Aorta (tissue), 5 donors: Measurements from ENCODE around the gene VWA5B2. TPM values are rescaled to one million over a fixed set of nuclear protein-coding genes. Genes with fewer than 3 reads are reported as not detected.

Experiments used
- ATAC-seq: fragments of 200-7000 bp; cut with Tn5 transposase; one replicate; pipeline ENCODE4 v1.9.1; 2022; ENCODE audit warnings: moderate library complexity; ENCODE audit not compliant: low FRiP score
- DNase-seq, 2 donors: peaks; one replicate each; pipeline ENCODE4 v3.0.0-alpha.2; 2020
- H3K27ac ChIP-seq, 2 donors: one replicate each; pipeline ENCODE4 v1.5.1; 2013; ENCODE audit warnings: low read length in 2 of 2, mild to moderate bottlenecking in 2 of 2, moderate library complexity in 2 of 2, control low read depth in 1 of 2, inconsistent platforms in 1 of 2, low read depth in 1 of 2
- H3K27me3 ChIP-seq, 2 donors: one replicate each; pipeline ENCODE4 v1.6.1; 2013; ENCODE audit warnings: control low read depth in 1 of 2, low read length in 1 of 2, mild to moderate bottlenecking in 1 of 2, moderate library complexity in 1 of 2; ENCODE audit not compliant: insufficient read depth in 2 of 2, control insufficient read depth in 1 of 2
- H3K36me3 ChIP-seq, 2 donors: one replicate each; pipeline ENCODE4 v1.6.1; 2013; ENCODE audit warnings: control low read depth in 1 of 2, low read length in 1 of 2, mild to moderate bottlenecking in 1 of 2; ENCODE audit not compliant: insufficient read depth in 2 of 2, control insufficient read depth in 1 of 2
- H3K4me1 ChIP-seq, 2 donors: one replicate each; pipeline ENCODE4 v1.6.1; 2013; ENCODE audit warnings: low read length in 2 of 2, control low read depth in 1 of 2, mild to moderate bottlenecking in 1 of 2, moderate library complexity in 1 of 2; ENCODE audit not compliant: insufficient read depth in 2 of 2, control insufficient read depth in 1 of 2
- H3K4me3 ChIP-seq, 2 donors: one replicate each; pipeline ENCODE4 v1.5.1; 2013; ENCODE audit warnings: low read length in 2 of 2, control low read depth in 1 of 2, mild to moderate bottlenecking in 1 of 2
- H3K9me3 ChIP-seq: one replicate; pipeline ENCODE4 v1.6.1; 2013; ENCODE audit warnings: mild to moderate bottlenecking, low read length; ENCODE audit not compliant: control insufficient read depth
- WGBS, 2 donors: extraction: QIAGEN DNeasy Blood & Tissue Kit; methylation state at CpG; one replicate each; pipeline ENCODE4 v1.1.7; 2013; 5-methylcytosine and 5-hydroxymethylcytosine counted together
- intact Hi-C, 2 donors: fragments of 100-400 bp; cut with DNase I; formaldehyde crosslinking; loops; one replicate each; pipeline versions ENCODE4 v1.14.2 to v1.15.0; 2022
- polyA plus RNA-seq, 2 donors: library from polyadenylated mRNA; stranded (reverse); fragments of 200-250 nt; gene quantifications; one replicate each; pipeline ENCODE4 v1.2.3, GENCODE V29; 2013
- total RNA-seq, 2 donors: library from RNA; stranded (reverse); fragmentation: NEBNext Ultra II Directional; extraction: Animal tissue kit (Norgen Biotek cat#: 25700); gene quantifications; one replicate each; pipeline ENCODE4 v1.2.1, GENCODE V29; 2021
- donor health status: healthy with polysubstance abuse.
- donor health status: Bipolar disorder and iron deficiency.
- donor health status: DM: no; HTN: no; CAD: no.
- donor health status: DM: no; HTN: no; CAD: no.
- donor health status: DM: yes; HTN: yes; CAD: no.

The VWA5B2 gene
- total and polyA plus RNA-seq, 4 donors = 0.10 TPM; not detected in 3

GRCh38 chr3:184186902-184187207 is 42.5 kb upstream of the VWA5B2 start:
- H3K4me1 ChIP-seq = no peaks in the 10 kb centered on the region
- no peaks in the 10 kb centered on the region for H3K9me3 ChIP-seq
- H3K4me3 ChIP-seq = peak overlapping the region; percentile 79 to 88
- peaks cover 5 to 16% of the 10 kb centered on the region in 2 donors for H3K36me3 ChIP-seq
- no peaks in the 10 kb centered on the region for H3K27me3 ChIP-seq
- no peak overlapping the region for H3K27ac ChIP-seq
- ATAC-seq (no peak), DNase-seq (no peak)
- intact Hi-C loops = loop anchor here (2.0 to 5.0 kb wide), 4 partner anchors 40 to 110 kb away; partner anchors contain the start of genes ALG3 (in 1 of the 2), EEF1AKMT4 (in 1 of the 2), EIF2B5 (in 1 of the 2) and PSMD2 (in 1 of the 2)
- WGBS, 2 donors = 10 to 16% methylated on average over 3 of the region's 3 CpGs

- DNase-seq = no peak
- no peaks in the 10 kb centered on the region for H3K4me1 ChIP-seq
- intact Hi-C loops = loop anchor here (5.0 kb wide), 3 partner anchors 41 to 109 kb away; partner anchors contain the start of genes EIF2B5 (in 1 of the 2) and PSMD2 (in 1 of the 2)
- 88 to 90% methylated on average over 17 of the region's 17 CpGs for WGBS, 2 donors
- H3K27ac ChIP-seq = no peak overlapping the region
- peaks cover 5 to 15% of the 10 kb centered on the region in 2 donors for H3K36me3 ChIP-seq
- no peak overlapping the region for H3K4me3 ChIP-seq
- ATAC-seq = no peak
- no peaks in the 10 kb centered on the region for H3K27me3 ChIP-seq
- no peaks in the 10 kb centered on the region for H3K9me3 ChIP-seq
Measured at GRCh38 chr3:184188080-184188479, 41.3 kb upstream of the VWA5B2 start.

GRCh38 chr3:184189421-184189820 is 40.0 kb upstream of the VWA5B2 start:
- peaks cover 5 to 20% of the 10 kb centered on the region in 2 donors for H3K36me3 ChIP-seq
- H3K4me1 ChIP-seq = no peaks in the 10 kb centered on the region
- H3K4me3 ChIP-seq = no peak overlapping the region
- no peaks in the 10 kb centered on the region for H3K27me3 ChIP-seq
- no peaks in the 10 kb centered on the region for H3K9me3 ChIP-seq
- DNase-seq (no peak), ATAC-seq (no peak)
- intact Hi-C loops = loop anchor here (5.0 kb wide), 3 partner anchors 42 to 108 kb away; partner anchors contain the start of genes EIF2B5 (in 1 of the 2) and PSMD2 (in 1 of the 2)
- 92% methylated on average over 13 of the region's 13 CpGs for WGBS, 2 donors
- no peak overlapping the region for H3K27ac ChIP-seq

- H3K36me3 ChIP-seq = peaks cover 5 to 23% of the 10 kb centered on the region in 2 donors
Measured at GRCh38 chr3:184192889-184193288, 36.5 kb upstream of the VWA5B2 start.

GRCh38 chr3:184193991-184194539 is 35.3 kb upstream of the VWA5B2 start:
- Histone ChIP-seq H3K4me3 (no peak overlapping the region), H3K27me3 (no peaks in the 10 kb centered on the region), H3K9me3 (no peaks in the 10 kb centered on the region), H3K4me1 (no peaks in the 10 kb centered on the region), H3K36me3 (peaks cover 5 to 23% of the 10 kb centered on the region in 2 donors), H3K27ac (no peak overlapping the region)
- 81 to 85% methylated on average over 9 of the region's 9 CpGs for WGBS, 2 donors
- intact Hi-C loops = no loop called here
- DNase-seq (no peak), ATAC-seq (no peak)

More at GRCh38 chr3:184192889-184193288, 36.5 kb upstream of the VWA5B2 start:
- H3K4me3 ChIP-seq = no peak overlapping the region
- no peak for DNase-seq
- intact Hi-C loops = no loop called here
- no peaks in the 10 kb centered on the region for H3K4me1 ChIP-seq
- no peak overlapping the region for H3K27ac ChIP-seq
- no peaks in the 10 kb centered on the region for H3K9me3 ChIP-seq
- WGBS, 2 donors = 93 to 94% methylated on average over 10 of the region's 10 CpGs
- H3K27me3 ChIP-seq = no peaks in the 10 kb centered on the region
- ATAC-seq = no peak

GRCh38 chr3:184196536-184196935 is 32.8 kb upstream of the VWA5B2 start:
- DNase-seq = no peak
- Histone ChIP-seq H3K9me3 (no peaks in the 10 kb centered on the region), H3K27ac (no peak overlapping the region), H3K36me3 (peaks cover under 1 to 17% of the 10 kb centered on the region in 2 donors), H3K4me1 (no peaks in the 10 kb centered on the region), H3K4me3 (no peak overlapping the region), H3K27me3 (no peaks in the 10 kb centered on the region)
- no peak for ATAC-seq
- WGBS, 2 donors = 91% methylated on average over 6 of the region's 6 CpGs
- intact Hi-C loops = no loop called here

GRCh38 chr3:184198509-184198908 is 30.9 kb upstream of the VWA5B2 start:
- Histone ChIP-seq H3K27ac (no peak overlapping the region), H3K4me1 (no peaks in the 10 kb centered on the region), H3K9me3 (no peaks in the 10 kb centered on the region), H3K36me3 (peaks cover 0 to 8% of the 10 kb centered on the region in 2 donors), H3K27me3 (no peaks in the 10 kb centered on the region), H3K4me3 (no peak overlapping the region)
- WGBS, 2 donors = 81 to 85% methylated on average over 9 of the region's 9 CpGs
- intact Hi-C loops = no loop called here
- ATAC-seq = no peak
- DNase-seq = no peak

- Histone ChIP-seq H3K27me3 (no peaks in the 10 kb centered on the region), H3K4me3 (no peak overlapping the region), H3K9me3 (no peaks in the 10 kb centered on the region), H3K4me1 (no peaks in the 10 kb centered on the region), H3K36me3 (no peaks in the 10 kb centered on the region), H3K27ac (no peak overlapping the region)
- DNase-seq (no peak), ATAC-seq (no peak)
- intact Hi-C loops = no loop called here
Measured at GRCh38 chr3:184200825-184201224, 28.6 kb upstream of the VWA5B2 start.

GRCh38 chr3:184203526-184203925 is 25.9 kb upstream of the VWA5B2 start:
- WGBS, 2 donors = 65 to 67% methylated on average over 8 of the region's 8 CpGs
- no peak for ATAC-seq

More at GRCh38 chr3:184203526-184203925, 25.9 kb upstream of the VWA5B2 start:
- peaks cover 0 to 2% of the 10 kb centered on the region in 2 donors for H3K27me3 ChIP-seq
- H3K4me3 ChIP-seq = no peak overlapping the region
- no peaks in the 10 kb centered on the region for H3K9me3 ChIP-seq
- H3K36me3 ChIP-seq = no peaks in the 10 kb centered on the region
- intact Hi-C loops = no loop called here
- DNase-seq = no peak
- no peaks in the 10 kb centered on the region for H3K4me1 ChIP-seq
- H3K27ac ChIP-seq = no peak overlapping the region
